GDM1 (cell line): ENCODE measurements around the gene HIPK1.
A peak's percentile ranks its signal among the peaks of the same experiment; 100 is the strongest.

Experiments
- DNase-seq: peaks from one replicate; lab custom pipeline; 2025; lab: John Stamatoyannopoulos, UW

Gene HIPK1

DNA sequence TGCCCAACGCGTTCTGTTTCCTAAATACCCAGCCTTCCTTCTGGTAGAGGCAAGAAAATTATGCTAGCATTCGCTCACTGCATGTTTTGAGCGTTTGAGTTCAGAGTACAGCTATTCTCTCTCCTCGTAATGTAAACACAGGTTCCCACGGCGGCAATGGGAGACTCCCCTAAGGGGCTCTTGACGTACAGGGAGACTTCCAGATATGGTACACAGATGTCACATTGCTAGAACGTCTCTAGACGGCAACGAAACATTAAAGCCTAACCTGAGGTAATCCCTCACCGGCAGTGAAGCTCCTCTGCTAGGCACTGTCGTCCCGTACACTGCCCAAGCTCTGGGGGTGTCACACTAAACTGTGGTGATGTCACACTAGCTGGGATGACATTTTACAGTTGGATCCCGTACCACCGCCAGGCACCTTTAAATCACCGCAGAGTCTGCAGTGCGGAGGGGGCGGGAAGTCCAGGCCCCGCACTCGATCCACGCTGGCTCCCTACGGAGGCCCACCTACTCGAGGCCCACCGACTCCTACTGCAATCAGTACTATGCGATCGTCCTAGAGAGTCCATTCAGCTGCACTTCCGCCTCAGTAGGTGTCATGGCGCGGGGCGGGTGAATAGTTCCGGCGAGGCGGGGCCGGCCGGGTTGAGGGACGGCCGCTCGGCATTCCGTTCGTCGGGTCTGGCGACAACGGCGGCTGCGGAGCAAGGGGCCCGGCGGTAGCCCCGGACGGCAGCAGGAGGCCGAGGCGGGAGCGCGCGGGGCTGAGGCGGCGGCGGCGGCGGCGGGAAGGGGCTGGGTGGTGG, at the start of gene HIPK1:
Gene HIPK1 (plus strand): TSS at position 384 of the 809 bp plus-strand sequence.
- peak; percentile 86 for DNase-seq

DNA sequence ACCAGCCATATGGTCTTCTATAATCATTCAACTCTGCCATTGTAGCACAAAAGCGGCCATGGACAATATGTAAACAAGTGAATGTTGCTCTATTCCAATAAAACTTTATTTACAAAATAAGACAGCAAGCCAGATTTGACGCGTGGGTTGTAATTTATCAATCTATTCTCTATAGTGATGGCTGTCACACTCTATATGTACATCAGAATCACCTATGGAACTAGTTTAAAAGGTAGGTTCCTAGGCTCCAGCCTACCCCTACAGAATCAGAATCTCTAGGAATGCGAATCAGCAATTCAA, 49.4 kb upstream of the HIPK1 start:
- DNase-seq: no peak

DNA sequence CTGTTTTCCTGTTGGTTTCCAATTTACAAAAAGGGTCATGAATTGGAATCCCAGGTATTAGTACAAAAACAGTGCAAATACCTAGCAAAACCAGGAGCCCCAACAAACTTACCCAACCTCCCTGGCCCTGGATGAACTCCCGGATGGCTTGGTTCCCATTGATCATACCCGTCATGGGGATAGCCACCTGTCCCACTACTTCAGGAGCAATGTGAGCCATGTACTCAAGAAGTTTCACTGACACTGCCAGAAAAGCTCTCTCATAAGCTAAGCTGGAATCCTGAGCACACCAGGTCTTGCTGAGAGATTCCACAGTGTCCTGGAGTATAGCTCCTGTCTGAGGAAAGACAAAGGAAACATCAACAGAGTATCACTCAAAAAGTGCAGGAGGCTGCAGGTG, 47.5 kb upstream of the HIPK1 start:
- no peak for DNase-seq

DNA sequence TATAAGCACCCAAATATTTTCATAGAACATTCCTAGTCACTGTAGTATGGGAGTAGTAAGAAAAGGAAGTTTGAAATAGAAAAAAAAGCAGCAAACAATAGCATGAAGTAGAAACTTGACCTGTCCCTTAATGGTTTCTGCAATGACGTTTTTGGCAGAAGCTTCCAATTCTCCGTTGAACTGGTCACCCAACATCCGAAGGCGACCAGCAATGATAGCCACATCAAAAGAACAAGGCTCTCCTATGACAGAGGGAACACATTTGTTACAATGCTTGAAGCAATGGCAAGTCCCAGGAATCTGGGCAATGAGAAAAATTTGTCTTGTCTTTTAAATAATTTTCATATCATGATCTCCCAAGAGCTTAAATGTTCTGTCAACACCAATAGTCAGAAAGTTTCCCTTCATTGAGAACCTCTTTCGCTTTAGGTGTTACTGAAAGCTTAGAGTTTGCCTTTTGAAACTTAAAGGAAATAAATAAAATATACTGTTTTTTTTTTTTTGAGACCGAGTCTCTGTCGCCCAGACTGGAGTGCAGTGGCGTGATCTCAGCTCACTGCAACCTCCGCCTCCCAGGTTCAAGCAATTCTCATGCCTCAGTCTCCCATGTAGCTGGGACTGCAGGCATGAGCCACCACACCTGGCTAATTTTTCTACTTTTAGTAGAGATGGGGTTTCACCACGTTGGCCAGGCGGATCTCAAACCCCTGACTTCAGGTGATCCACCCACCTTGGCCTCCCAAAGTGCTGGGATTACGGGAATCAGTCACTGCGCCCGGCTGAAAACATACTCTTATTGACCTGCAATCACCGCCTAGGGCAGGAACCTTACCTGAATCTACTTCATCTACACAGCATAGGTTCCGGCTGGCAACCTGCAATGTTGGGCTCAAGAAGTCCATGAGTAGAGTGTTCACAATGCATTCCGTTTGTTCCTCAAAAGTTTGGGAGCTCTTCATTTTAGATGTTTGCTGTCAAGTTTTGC, 42.4 kb upstream of the HIPK1 start:
- no peak for DNase-seq

DNA sequence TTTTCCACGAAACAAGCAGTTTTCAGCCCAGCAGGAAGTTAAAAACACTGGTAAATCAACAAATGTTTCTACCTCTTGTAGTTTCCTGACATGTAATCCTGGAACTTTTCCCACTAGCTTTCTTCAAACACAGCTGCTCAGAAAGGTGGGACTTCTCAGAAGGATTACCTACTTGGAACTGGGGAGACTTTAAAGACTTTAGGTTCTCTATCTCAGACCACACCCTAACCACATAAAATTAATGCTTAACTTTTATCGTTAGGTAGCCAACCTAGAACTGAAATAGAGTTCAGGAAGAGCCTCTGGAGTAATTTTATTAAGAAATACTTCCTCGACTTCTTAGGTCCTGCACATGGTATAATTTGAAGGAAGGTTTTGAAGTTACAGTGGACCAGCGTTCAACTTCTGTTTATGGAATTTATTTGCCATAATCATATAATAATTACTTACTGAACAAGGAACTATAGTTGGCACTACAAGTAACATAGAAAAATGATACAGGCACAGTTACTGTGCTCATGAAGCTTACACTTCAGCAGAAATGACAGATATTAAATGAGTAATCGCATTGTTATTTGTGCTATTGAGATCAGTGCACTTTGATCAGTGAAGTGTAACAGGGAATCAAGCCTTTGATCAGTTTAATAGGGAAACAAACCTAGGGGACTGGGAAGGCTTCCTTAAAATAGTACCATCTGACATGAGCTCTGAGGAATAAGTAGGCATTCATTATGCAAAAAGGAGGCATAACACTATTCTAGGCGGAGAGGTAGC, 41.5 kb upstream of the HIPK1 start, which contains the start of gene BCL2L15:
Gene BCL2L15 (minus strand): TSS at position 180 of the 774 bp plus-strand sequence. CDS start 206 bp downstream, outside the sequence.
- DNase-seq: no peak

DNA sequence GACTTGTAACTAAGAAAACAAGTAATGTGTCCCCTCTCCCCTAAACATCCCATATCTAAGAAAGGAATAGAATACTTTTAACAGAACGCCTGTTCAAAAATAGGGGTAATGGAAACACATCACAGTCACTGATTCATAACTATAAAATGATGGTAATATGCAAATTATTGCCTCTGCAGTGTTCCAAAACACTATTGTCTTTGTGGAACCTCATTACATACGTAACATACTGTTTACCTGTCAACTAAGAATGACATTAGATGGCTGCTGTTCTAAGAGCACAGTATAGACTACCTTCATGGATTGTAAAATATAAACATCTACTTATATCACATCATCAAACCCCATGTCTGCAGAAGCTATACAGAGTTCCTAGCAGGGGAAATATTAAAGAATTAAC, 38.3 kb upstream of the HIPK1 start:
- DNase-seq: no peak

DNA sequence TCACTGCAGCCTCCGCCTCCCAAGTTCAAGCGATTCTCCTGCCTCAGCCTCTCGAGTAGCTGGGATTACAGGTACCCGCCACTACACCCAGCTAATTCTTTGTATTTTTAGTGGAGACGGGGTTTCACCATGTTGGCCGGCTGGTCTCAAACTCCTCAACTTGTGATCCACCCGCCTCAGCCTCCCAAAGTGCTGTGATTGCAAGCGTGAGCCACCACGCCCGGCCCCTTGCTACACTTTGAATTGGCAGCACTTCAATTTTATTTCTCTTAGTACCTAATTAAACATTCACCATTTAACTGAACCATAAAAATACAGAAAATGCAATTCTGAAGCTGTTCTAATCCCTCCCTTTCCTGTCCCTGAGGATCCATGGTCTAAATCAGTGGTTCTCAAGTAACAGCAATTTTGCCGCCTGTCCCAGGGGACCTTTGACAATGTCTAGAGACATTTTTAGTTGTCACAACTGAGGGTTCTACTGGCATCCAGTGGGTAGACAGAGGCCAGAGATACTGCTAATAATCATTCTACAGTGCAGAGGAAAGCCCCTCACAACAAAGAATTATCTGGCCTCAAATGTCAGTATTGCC, 37.4 kb upstream of the HIPK1 start:
- DNase-seq: no peak

DNA sequence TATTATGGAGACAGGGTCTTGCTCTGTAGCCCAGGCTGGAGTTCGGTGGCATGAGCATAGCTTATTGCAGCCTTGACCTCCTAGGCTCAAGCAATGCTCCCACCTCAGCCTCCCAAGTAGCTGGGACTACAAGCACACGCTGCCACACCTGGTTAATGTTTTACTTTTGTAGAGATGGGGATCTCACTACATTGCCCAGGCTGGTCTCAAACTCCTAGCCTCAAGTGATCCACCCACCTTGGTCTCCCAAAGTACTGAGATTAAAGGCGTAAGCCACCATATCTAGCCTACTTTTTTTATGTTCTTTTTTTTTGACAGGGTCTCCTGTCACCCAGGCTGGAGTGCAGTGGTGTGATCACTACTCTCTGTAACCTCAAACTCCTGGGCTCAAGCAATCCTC, 35.9 kb upstream of the HIPK1 start:
- DNase-seq: no peak

DNA sequence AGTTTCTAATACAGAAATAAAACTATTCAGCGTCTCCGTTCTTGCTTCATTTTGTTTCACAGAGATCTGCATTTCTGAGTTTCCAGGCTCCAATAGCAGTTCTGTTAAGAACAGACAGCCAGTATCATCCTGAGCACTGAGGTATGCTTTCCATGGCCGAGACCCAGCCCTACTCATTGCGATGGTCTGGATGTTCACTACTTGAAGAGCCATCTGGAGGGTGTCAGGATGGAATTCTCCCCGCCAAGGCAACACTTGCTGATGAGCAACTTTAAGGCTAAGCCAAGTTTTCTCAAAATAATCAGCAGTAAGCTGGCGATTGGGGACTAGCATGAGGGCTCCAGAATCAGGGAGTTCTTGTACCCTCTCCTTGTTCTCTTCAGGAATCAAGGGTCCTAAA, 34.0 kb upstream of the HIPK1 start:
- DNase-seq: no peak

DNA sequence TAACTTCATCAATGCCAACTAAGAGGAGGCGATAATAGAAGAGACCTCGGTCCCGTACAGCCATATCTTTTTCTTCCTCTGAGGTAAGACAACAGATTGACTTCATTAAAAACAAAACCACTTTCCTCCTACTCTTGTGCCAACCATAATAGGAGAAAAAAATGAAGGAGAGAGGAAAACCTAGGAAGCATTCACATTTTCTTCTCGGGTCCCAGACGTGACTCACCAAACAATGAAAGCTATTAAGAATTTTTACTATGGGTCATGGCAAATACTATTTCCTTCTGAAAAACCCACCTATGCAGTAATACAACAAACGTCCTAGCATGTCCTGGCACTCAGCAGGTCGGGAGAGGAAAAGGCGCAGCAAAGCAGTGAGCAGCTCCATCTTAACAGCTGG, 33.2 kb upstream of the HIPK1 start:
- no peak for DNase-seq

DNA sequence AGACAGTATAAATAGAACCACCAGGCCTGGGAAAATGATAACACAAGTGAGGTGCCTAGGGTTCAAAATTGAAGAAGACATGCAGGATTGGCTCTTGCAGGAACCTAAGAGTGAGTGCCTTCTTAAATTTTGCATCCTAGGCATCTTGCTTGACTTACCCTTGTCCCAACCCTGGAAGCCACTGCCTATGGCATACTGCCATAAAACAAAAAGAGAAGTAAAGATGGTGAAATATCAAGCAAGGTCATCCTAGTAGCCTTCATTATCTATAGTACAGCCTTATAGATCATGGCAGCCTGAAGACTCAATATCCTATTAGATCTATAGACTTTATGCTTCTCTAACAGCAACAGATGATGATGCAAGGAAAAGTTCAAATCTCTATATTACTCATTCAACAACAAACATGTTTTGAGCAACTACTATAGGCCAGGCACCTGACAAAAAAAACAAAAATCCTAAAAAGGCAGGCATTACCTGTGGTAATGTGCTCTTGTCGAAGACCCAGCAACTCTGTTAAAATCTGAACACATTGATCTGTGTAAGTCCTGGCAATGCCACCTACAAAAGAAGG, 30.8 kb upstream of the HIPK1 start:
- no peak for DNase-seq

DNA sequence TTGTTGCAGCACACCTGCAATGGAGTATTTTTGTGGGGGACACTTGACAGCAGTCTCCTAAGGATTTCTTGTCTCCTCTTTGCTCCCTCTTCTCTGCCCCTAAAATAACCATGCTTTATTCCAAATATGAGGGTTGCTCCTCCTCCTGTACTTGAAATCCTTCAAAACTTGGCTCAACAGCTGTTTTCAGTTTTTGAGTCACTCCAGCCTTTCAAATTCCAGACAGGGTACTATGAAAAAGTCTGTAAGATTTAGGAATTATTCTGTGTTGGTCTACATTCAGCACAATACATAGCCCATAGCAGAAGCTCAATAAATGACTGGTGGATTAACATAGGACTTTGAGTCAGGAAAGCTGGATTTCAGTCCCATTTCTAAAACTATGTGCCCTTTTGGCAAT, 30.0 kb upstream of the HIPK1 start:
- no peak for DNase-seq

DNA sequence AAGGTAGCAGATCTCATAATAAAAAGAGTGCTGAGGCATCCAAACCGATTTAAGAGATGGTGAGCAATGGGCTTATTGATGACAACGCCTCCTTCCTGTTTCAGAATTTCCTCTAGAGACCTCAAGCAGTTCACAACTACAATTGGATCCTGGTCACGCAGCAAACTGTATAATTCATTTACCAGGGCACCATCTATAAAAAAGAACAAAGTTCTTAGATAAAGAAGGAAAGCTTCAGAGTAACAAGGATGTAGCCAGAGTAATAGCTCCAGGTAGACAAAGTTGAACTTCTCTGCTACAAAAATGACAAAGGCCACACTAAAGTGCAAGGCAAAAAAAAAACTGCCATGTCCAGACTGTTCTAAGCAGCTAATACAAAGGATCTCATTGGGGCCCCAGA, 27.9 kb upstream of the HIPK1 start:
- DNase-seq: no peak

DNA sequence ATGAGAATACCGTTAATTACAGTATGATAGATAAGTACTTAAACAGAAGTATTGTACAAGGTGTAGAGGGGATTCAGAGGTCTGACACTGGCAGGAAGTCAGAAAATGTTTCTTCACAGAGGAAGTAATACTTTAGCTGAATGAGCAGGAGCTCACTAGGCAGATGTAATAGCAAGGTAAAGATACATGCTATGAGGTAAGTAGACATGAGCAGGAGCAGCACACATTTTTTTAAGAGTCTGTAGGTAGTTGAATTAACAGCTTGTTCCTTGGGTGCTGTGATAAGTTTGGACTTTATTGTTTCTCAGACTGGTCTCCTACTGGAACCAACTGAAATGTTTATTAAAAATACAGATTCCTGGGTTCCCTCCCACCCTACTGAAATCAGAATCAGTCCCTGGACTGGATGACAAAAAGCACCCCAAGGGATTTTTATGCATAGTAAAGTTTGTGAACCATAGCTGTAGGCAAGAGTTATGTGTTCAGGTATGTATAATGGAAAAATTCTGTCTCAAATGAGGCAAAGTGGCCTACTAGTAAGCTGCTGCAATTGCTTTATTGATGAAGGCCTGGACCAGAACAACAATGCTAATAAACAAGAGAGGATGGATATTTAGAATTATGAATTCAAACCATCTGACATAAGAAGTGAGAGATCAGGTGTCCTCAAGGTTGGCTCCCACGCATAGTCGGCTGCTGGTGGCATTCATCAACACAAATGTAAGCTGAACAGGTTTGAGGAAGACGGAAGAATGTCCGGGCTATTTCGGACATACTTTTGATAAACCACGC, 25.4 kb upstream of the HIPK1 start:
- DNase-seq: no peak

DNA sequence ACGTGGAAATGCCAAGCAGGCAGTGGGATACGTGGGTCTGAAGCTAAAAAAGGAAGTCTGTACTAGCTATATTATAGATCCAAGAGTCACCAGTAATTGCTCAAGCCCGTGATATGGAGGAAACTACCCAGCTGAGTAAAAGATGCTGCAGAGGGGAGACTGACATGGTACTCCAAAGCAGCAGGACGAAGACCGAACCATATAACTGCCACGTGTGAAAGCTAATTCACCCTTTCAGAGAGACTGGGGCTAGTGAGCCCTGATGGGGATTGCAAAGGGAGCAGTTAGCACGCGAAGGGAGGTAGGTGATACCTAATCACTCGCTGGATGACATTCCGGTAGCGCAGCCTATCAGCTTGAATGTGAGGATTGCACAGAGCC, 24.8 kb upstream of the HIPK1 start:
- no peak for DNase-seq

DNA sequence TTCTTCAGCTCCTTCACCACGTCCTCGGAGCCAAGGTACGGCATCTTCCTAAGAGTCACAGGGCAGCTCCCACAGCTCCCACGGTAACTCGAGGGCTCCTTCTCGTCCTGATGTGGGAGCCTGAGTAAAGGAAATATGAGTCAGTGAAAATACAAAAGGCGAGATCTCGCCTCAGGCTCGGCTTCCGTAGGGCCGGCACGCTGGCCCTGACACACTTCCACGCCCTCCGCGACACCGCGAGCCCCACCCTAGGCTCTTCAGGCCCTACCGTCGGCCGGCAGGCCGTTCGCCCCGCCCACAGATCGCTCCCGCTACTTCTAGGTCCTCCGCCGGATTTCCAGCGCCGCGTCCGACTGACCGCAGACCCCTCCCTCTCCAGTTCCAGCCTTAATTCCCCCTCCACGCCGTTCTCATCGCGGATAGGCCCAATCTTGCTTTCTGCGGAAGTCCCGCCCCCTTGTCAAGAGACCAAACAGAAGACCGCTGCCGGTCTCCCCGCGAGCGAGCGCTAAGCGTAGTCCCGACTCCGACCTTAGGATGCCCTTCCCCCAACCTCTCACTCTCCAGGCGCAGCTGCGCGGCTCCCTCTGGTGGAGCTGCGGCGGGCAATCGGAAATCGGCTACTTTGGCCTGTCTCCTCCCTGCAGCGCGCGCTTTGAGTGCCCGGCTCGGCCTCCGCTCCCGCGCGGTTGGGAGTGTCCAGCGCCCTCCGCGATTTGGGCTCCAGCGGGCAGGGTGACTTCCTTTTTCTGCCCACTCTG, 24.3 kb upstream of the HIPK1 start, which contains the start of the genes AP4B1 and DCLRE1B:
Gene AP4B1 (minus strand): TSS at position 126 of the 761 bp plus-strand sequence. CDS start 82 bp downstream, at position 44.
Gene DCLRE1B (plus strand): TSS at position 653 of the 761 bp plus-strand sequence. CDS start 261 bp downstream, outside the sequence.
- peak; percentile 100 for DNase-seq

DNA sequence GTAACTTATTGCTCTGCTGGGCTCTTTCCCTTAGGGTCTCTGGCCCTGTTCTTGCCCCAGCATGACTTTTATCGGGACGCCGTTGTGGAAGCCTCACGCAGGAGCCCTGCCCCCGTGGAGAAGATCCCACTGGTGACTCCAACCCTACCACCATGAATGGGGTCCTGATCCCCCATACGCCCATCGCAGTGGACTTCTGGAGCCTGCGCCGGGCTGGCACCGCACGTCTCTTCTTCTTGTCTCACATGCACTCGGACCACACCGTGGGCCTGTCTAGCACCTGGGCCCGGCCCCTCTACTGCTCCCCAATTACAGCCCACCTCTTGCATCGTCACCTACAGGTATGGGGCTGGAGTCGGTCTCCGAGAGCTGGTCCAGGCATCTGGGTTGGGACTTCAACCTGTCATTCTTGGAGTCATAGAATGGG, 23.7 kb upstream of the HIPK1 start:
- no peak for DNase-seq

DNA sequence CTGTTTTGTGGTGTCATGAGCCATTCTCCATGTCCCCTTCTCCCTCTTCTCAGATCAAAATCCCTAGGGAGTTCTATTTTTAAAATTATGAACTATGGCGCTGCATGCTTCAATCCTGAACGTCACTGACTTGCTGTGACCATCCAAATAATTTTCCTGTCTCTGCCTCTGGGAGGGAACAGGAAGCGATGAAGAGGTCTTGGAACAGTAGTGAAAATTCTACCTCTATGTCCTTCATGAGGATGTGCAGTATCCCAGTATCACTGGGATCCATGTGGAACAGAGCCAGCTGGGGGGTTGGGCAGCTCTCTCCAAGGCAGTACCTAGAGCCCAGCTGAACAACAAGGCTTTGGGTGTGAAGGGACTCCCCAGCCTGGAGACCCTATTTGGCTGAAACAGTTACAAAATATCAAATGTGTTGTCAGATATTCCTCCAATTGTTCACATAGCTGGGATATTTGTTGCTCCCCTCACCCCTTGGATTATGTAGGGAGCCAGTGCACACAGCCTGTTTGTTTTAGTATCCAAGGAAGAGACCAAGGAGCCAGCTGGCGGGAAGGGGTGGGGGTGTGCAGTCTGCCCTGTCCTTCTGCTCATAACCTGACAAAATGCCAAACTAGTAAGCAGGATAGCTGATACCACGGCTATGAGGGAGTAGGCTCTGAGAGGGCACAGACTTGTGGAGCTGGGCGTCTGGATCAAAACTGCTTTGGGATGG, 16.4 kb upstream of the HIPK1 start:
- no peak for DNase-seq

DNA sequence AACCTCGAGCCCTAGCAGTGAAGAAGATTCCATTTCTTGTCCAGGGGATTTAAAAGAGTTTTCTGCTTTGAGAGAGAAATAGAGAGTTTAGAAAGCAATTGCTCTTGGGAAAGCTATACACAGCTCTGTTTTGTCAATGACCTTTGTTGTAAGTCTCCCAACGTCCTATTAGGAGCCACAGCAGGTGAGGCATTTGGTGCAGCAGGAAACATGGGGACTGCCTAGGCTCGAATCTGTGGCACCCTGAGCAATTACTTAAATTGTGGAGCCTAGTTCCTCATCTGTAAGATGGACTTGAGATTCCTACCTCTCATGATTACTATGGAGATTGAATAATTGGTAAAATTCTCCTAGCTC, 15.8 kb upstream of the HIPK1 start:
- DNase-seq: no peak
